Coronary artery (tissue), 2 donors: Measurements from ENCODE around the gene FNDC1.
A peak's percentile ranks its signal among the peaks of the same experiment; 100 is the strongest.

Source experiments
- DNase-seq: peaks from one replicate; pipeline ENCODE4 v3.0.0-alpha.2; 2017; ENCODE audit warnings: low spot score
- H3K27ac ChIP-seq, 2 donors: fragments of 200-600 bp; sonication (generic); one replicate each; pipeline ENCODE4 v1.5.1; 2016 to 2019
- H3K4me3 ChIP-seq: fragments of 200-600 bp; sonication (generic); 2 replicates; pipeline ENCODE4 v1.5.1; 2016; ENCODE audit warnings: mild to moderate bottlenecking, moderate library complexity
- CTCF ChIP-seq: fragments of 200-600 bp; sonication (generic); IDR thresholded peaks from one replicate; pipeline ENCODE4 v1.5.1; 2019; ENCODE audit warnings: antibody characterized with exemption

Gene FNDC1

GRCh38 chr6:159252955-159253508 lies 83.8 kb downstream of the FNDC1 start:
- no peak for DNase-seq
- H3K27ac ChIP-seq: no peak overlapping the region
- no peak for TF ChIP-seq CTCF
- H3K4me3 ChIP-seq: no peak overlapping the region

- DNase-seq: no peak
- no peak overlapping the region for H3K4me3 ChIP-seq
- no peak for TF ChIP-seq CTCF
- H3K27ac ChIP-seq: no peak overlapping the region
Measured at GRCh38 chr6:159254186-159254585, 85.0 kb downstream of the FNDC1 start.

- no peak for TF ChIP-seq CTCF
- H3K4me3 ChIP-seq: no peak overlapping the region
- no peak for DNase-seq
- no peak overlapping the region for H3K27ac ChIP-seq
Measured at GRCh38 chr6:159255434-159255951, 86.3 kb downstream of the FNDC1 start.

GRCh38 chr6:159256128-159256527 lies 86.9 kb downstream of the FNDC1 start:
- Histone ChIP-seq H3K4me3 (no peak overlapping the region), H3K27ac (no peak overlapping the region)
- DNase-seq: no peak
- TF ChIP-seq CTCF: no peak

GRCh38 chr6:159257846-159258245 lies 88.6 kb downstream of the FNDC1 start:
- no peak for DNase-seq

GRCh38 chr6:159259441-159260125 lies 90.4 kb downstream of the FNDC1 start:
- TF ChIP-seq CTCF: no peak
- DNase-seq: no peak
- peak overlapping the region in 1 of 2 donors; percentile 3 for H3K27ac ChIP-seq
- no peak overlapping the region for H3K4me3 ChIP-seq

More at GRCh38 chr6:159257846-159258245, 88.6 kb downstream of the FNDC1 start:
- TF ChIP-seq CTCF: no peak
- Histone ChIP-seq H3K4me3 (no peak overlapping the region), H3K27ac (no peak overlapping the region)

- no peak for DNase-seq
- H3K27ac ChIP-seq: no peak overlapping the region
- no peak for TF ChIP-seq CTCF
- no peak overlapping the region for H3K4me3 ChIP-seq
Measured at GRCh38 chr6:159260208-159260607, 91.0 kb downstream of the FNDC1 start.
